HG03439 (cell line): ENCODE measurements around the gene SHC3.

ENCODE experiments used
- ATAC-seq: cut with Tn5 transposase; IDR thresholded peaks from one replicate; pipeline ENCODE4 v1.9.1; 2021; ENCODE audit warnings: mild to moderate bottlenecking, moderate library complexity; ENCODE audit not compliant: unreplicated experiment

The SHC3 gene

GRCh38 chr9:88991066-88992034 lies 187.3 kb downstream of the SHC3 start, which contains the start of gene S1PR3:
Gene S1PR3, plus strand, starts transcription at chr9:88991468. Its CDS starts 9,733 bp downstream, at chr9:89001201.
- no peak for ATAC-seq

- ATAC-seq, result no peak
Observed at GRCh38 chr9:88990729-88991065, 187.9 kb downstream of the SHC3 start.

GRCh38 chr9:88990041-88990728 lies 188.4 kb downstream of the SHC3 start:
- ATAC-seq, result no peak

- ATAC-seq, result no peak
Observed at GRCh38 chr9:88988796-88989641, 189.6 kb downstream of the SHC3 start.

GRCh38 chr9:88987661-88988060 lies 191.0 kb downstream of the SHC3 start:
- ATAC-seq, result no peak

GRCh38 chr9:88986776-88987175 lies 191.8 kb downstream of the SHC3 start:
- ATAC-seq, result no peak

GRCh38 chr9:88985616-88986015 lies 193.0 kb downstream of the SHC3 start:
- no peak for ATAC-seq

GRCh38 chr9:88984543-88984883 lies 194.1 kb downstream of the SHC3 start:
- no peak for ATAC-seq

GRCh38 chr9:88983865-88984542 lies 194.6 kb downstream of the SHC3 start:
- no peak for ATAC-seq

- no peak for ATAC-seq
Observed at GRCh38 chr9:88980740-88981203, 197.8 kb downstream of the SHC3 start.

- ATAC-seq, result no peak
Observed at GRCh38 chr9:88979791-88980190, 198.8 kb downstream of the SHC3 start.

- ATAC-seq, result no peak
Observed at GRCh38 chr9:88979021-88979420, 199.6 kb downstream of the SHC3 start.

GRCh38 chr9:88978034-88978433 lies 200.6 kb downstream of the SHC3 start:
- no peak for ATAC-seq

GRCh38 chr9:88976890-88977257 lies 201.7 kb downstream of the SHC3 start:
- no peak for ATAC-seq

- ATAC-seq, result no peak
Observed at GRCh38 chr9:88975966-88976889, 202.4 kb downstream of the SHC3 start.

- no peak for ATAC-seq
Observed at GRCh38 chr9:88974641-88975040, 204.0 kb downstream of the SHC3 start.

- ATAC-seq, result no peak
Observed at GRCh38 chr9:88973281-88974045, 205.2 kb downstream of the SHC3 start.

GRCh38 chr9:88972401-88972800 lies 206.2 kb downstream of the SHC3 start:
- no peak for ATAC-seq
